Stimulated activated CD4-positive, alpha-beta T cell treated with anti-CD3 and anti-CD28 coated beads, Interleukin-15, amount 100 ng/mL, for 48 hours (primary cell): ENCODE results near the gene GHR.

Source experiments
- DNase-seq, 2 donors: peaks; one replicate each; pipeline ENCODE4 v3.0.0-alpha.2; 2020; ENCODE audit warnings: low read depth in 2 of 2

Gene GHR

DNA sequence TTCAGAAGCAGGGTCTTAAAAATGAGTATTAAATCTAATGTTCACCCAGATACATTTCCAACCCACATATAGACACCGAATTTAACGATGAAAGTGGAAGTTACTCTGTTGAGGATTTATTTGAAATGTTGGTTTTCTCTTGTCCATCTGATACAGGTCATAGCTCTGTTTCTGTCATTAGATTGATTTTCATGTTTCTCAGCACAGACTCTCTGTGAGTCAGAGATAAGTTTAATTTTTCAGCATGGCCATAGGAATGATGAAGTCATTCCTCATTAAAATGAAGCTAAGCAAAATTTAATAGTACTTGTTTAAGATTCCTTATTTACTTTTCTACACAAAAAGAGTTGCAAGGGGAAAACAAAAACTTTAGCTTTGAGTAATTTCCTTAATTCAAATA is 38.8 kb downstream of the GHR start:
- DNase-seq: no peak

DNA sequence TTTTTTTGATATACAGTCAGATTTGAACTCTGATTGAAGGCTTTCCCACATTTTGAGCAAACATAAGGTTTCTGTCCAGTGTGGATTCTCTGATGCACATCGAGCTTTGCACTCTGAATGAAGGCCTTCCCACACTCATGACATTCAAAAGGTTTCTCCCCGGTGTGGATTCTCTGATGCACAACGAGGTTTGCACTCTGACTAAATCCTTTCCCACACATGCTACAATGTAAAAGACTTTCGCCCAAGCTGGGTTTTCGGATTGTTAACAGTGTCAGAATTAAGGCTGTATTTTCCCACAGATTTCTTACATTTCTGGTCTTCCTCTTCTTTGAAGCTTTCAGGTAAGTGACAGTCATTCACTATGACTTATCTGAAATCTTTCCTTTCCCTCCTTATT is 44.3 kb downstream of the GHR start:
- DNase-seq: no peak

DNA sequence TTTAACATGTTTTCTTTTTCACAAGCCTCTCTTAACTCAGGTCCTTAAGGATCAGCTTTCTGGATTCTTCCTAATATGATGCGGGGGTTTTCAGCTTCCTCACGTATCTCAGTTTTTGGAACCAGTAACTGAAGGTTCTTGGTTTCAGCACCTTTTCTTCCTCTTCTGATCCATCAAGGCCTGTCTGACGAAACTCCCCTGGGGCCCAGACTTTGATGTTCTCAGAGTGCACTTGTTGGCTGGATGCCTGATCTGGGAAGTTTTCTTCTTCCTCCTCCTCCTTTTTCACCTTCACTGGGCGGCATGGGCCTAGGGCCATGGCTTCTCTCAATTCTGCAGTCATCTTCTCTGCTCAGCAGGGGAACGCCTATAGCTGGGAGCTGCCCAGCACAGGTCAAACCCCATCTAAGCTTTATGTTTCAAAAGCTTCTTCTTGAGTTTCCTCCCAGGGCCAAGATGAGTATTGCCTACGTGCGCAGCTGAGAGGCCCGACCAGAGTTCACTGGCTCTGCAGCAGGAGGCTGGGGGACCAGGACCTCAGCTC is 44.8 kb downstream of the GHR start:
- no peak for DNase-seq

DNA sequence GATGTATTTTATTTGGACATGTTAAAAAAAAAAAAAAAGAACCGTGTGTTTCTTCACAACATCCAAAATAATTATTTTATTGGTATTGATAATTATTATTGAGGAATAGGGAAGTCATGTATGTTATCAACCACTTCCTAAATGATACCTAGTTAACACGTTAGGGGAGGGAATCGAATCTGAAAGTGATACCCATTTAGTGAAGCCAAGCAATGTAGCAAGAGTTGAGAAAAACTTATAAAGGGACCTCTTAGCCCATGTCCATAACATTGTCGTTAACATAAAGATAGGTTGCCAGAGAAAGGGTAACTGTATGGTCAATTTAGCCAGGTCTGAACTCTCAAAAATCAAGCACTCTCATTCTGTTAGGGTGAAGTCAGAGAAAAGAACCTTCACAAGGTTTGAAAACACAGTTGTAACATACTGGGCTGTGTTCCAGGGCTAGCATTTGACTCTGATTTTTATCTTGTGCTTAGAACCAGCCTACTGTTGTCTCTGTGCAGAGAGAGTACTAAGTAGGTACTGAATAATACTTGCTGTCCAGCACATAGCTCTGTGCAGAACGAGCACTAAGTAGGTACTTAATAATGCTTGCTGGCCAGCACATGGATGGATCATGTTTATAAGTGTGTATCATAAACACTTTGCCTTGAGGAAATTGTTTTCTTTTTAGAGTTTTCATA is 60.4 kb downstream of the GHR start:
- no peak for DNase-seq

DNA sequence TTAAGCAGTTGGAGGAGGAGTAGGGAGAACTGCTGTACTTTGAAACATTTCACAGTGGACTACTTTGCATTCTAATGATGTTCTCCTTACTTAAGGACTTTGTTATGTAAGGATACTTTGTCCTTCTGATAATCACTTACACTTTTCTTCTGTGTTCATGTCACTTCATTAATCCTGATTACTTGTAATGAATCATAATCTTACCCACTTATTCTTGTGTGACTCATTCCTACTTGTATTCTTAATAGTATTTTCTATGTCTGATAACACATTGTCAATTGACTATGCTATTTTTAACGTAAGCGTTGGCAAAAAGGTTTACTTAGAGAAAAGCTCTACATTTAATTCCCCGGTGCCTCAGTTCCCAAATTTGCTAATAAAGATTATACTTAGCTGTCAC is 63.8 kb downstream of the GHR start:
- DNase-seq: no peak

DNA sequence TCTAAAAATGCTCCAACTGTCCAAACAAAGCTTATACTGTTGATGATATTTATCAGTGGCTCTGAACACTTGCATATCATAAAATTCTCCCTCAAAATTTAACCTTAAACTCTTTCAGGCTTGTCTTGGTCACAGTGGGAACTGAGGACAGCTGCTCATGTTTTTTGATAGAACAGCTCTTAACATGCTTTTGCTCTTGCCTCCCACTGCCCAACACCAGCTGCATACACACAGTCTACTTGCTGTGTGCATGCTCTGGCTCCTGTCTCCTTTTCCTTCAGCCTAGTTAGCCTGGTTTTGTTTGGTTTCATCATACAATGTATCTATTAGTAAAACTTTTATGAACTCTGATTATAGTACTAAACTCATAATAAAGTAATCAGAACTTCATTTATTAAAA is 64.6 kb downstream of the GHR start:
- DNase-seq: no peak

DNA sequence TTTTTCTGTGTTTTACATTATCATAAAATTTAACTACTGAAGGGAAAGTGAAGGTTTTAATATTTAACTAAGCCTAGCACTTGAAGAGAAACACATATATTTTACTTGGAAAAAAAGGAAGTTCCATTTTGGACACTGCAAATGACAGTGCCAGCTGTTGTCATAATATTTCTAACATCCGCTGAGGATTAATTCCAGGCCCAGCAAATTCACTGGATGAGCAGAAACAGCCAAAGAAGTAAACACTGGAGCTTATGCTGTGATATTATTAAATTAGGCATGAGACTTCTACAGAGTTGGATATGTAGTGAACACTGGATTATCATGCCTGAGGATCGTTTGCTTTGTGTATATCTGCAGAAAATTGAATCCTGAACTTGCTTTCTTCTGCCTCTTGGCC is 67.6 kb downstream of the GHR start:
- DNase-seq: no peak

DNA sequence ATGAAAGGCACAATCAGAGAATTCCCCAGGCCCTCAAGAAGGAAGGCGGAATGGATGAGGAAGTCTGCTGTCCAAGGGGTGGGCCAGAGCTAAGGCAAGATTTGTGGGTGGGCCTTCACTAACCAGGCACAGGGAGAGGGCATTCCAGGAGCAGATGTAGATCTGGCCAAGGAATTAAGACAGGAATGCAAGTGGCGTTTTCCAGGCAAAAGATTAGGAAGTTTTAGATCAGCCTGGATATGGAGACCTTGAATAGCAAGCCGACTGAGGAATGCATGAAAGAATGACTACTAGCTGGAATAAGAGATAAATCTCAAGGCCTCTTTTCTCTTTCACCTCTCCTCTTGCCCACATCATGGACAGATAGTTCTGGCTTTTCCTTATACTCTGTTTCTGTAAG is 68.5 kb downstream of the GHR start:
- DNase-seq: no peak

DNA sequence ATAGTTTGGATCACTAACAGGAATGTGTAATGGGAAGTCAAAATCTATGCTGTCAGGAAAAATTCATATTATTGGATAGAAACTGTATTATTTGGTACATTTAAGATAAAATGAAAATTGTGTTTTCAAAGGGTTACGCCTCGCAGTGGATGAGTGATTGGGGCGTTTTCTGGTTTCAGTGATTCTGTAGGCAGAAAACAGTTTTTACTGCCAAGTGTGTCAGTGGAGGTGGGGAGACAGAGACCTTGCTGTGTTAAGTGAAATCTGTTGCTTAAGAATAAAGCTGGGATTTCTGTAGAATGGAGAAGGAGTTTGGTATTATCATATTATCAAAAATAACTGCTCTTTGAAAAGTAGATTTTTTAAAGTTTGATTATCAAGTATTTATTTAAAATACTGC is 69.7 kb downstream of the GHR start:
- DNase-seq: no peak

DNA sequence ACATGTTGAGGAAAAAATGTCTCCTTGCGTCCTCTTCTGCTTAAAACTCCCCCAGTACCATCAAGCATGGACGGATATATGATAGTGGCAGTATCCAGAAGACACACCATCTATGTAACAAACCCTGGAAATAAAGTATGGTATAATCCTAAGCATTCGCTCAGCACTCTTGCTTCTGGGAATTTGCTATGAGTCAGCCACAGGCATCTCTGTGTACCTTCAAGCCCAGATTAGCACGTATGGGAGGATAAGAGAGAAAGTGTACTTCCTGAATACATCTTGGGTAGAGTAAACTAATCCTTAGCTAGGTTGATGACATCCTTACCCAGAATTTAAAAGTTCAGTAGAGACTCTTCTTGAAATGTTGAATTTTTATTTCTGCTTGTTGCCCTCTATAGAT is 71.2 kb downstream of the GHR start:
- no peak for DNase-seq

DNA sequence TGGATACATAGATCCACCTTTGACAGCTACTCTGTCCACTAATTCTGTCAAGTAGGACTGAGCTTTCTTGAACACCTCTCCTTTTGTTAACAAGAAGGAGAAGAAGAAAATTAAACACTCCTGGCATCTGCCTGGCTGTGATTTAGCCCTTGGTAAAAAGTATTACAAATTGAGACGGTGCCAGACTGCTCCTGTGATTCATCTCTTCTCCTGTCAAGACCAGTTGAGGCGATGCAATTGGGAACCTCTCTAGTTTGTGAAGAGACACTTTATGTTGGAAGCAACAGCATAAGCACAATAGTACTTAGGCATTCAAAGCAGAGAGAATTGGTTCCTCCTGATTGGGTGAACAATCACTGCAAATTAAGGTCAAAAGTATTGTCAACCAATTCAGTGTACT is 72.7 kb downstream of the GHR start:
- DNase-seq: no peak

DNA sequence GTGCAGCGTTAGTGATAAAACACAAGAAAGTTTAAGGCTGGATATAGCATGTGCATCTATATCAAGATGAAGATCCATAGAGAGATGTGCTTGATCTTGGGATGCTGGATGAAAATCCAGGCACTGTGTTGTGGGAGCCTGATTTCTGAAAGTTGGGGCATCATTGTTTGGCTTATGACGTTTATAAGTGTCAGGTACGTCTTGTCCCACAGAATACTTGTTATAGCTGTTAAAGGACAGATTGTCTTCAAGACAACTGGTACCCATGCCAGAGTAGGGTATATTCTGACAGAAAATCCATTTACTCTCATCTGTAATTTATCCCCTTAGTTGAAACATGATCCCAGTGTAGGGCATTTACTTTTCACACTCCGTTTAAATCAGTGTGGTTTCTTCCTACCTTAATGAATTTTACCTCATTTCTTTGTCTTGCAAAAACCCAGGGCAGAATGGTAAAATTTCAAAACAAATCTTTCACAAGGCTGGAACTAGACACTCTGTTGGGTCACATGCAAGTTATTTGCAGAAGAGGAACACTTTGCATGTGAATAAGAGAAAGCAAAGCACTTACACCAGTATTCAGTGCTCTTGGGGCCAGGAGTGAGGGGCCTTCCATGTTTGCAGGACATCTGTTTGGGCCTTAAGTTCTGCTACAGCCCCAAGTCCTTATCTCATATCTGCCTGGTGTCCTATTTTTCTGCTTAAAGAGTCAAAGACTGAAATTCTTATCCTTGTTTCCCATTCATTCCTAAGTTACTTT is 73.3 kb downstream of the GHR start:
- DNase-seq: no peak

DNA sequence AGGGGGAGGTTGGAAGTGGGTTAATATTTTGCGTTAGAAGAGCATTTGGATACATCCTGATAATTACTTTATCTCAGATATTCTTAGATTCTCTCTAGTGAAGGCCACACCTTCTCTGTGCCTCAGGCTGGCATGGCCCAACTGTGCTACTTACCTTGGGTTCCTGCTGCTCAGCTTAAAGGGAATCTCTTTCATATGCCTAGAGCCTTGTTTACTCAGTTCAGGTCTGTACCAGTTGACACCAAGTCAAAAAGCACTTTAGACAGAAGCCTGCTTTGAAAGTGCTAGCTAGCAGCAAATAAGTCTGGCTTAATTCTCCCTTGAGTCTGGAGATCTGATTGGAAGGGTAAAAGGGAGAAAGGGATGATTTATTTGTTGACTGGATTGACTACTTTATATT is 74.8 kb downstream of the GHR start:
- DNase-seq: no peak

DNA sequence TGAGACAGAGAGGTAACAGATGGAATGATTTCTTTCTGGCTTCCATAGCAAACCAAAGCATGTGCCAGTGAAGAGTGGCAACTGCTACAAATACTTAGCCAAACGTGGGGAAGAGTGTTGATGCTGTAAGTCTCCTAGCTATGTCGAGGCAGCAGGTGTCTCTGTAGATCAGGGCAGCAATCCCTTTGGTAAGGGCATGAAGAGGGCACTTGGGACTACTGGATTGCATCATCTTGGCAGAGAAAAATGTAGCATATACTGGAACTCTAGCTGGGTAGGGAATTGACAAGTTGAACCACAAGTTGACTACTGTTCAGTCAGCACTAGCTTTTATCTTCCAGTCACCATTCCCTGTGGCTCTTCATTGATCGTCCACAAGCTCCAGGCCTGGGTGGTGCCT is 75.8 kb downstream of the GHR start:
- DNase-seq: no peak

DNA sequence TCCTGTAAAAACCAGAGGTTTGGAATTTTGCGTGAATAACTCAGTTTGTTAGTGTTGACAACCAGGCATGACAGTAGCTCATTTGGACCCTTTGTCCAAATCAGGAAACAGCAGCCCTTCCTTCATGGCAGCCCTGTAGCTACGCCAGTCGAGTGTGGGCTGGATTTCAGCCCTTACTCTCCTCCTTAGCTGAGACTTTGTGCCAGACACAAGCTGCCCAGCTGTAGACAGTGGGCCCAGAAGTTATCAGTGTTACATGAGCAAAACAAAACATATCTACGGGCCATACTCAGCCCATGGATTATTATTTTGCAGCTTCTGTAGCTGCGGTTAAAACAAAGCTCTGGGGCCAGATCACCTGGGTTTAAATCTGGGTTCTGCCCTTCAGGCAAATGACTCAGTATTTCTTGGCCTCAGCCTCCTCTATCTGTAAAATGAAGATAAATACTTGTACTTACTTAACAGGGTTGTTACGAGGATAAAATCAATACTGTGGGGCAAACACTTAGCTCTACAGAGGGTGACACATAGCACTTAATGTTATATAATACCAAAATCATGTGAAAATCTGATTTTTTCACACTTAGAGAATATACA is 76.9 kb downstream of the GHR start:
- DNase-seq: no peak

DNA sequence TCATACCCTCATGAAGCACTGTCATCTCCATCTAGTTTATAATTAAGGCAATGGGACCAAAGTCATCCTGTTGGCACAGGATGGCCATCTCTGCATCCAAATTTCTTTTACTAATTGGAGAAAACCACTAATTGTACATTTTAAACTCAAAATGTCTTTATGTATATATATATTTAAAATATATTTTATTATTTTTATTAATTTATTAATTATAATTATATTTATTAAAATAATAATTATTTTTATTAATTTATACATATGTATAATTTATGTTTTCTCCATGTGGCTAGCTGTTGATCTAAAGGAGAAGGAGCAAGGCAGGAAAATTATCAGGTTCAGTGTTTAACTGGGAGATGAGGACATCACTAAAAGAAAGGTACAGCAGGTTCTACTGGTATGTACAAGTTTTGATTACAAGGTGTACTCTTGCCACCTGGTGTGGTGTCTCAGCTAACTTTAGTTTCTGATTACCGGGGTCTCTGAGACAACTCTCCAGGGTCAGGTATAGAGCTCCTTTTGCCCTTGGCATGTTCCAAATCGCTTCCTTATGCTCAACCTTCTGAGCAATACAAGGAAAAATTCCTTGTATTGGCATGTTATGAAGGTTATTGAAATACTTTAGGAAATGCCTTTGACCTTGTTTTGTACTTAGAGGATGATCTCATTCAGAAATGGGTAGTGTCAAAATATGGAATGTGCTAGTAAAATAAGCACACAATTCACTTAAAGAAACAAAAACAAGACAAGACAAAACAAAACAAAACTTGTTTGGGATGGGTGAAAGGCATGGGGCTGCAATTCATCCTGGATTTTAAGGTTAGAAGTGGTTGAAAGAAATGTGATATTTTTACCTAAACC is 79.6 kb downstream of the GHR start:
- DNase-seq: no peak

DNA sequence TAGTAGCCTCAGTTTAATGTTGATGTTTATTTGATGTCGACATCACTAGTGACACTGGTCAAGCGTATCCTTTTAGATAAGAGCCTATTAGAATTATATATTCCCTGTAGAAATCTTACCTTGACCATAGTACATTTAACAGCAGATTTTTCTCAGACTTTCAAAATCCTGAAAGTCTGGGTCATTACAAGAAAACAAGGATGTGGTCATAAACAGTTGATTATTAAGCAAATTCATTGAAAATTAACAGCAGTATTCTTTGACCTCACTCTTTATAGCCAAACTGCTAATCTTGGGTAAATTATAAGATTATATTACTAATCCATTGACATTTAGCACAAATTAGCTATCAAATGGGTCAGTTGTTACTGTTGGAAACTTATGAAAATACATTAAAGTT is 83.4 kb downstream of the GHR start:
- DNase-seq: no peak

DNA sequence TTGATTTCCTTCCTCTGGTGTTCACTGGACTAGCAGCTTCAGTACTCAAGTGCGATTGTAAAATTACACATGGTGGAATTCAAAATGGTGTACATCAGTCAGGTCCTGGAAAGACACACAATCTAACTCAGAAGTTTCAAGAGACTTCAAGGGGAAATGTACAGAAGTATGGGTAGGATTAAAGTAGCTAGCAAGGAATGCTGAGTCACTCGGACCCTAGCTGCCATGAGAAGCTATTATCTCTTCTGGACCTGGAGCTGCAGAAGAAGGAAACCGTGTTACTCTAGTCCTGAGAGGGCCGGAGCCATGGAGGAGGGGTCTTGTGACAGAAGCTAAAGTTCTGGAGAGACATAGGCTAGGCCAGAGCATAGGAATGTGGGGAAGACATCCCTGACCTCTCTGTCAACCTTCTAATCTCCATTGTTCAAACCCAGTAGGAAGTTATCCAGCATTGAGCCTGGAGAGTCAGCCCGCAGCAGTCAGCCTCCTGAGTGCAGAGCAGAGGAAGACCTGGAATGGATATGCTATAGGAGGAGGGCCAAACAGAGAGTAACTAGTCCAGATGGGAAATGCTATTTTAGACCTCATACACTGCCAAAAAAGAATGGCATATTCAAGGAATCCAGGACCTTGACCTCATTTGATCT is 84.3 kb downstream of the GHR start:
- no peak for DNase-seq

DNA sequence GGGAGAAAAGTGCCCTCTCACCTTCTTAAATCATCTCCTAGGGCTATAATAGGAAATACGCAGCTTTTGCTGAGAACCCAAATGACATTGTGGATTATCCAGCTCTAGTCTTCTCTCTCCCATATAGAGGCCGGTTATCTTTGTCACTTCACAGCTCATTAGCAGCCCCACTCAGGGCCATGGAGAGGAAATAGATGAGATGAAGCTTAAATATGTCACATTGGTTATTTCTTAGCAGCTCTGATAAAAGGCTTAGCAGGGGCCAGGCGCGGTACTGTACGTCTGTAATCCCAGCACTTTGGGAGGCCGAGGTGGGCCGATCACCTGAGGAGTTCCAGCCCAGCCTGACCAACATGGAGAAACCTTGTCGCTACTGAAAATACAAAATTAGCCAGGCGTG is 90.0 kb downstream of the GHR start:
- DNase-seq: no peak

DNA sequence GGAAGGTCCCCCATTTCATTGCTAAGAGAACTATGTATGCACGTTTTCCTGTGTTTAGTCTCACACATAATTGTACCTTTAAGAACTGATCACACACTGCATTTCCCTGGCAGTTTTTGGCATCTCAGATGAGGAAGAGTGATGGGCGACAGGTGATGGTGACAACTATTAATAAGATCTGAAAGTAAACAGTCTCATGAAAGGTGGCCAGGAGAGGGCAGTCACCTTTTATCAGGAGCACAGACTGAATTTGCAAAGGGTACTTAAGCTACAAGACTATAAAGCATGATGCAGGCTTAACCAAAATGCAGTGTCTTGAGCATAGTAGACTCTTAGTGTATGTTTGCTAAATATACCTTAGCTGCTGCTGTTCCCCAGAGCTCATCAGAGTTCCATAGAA is 91.5 kb downstream of the GHR start:
- no peak for DNase-seq

DNA sequence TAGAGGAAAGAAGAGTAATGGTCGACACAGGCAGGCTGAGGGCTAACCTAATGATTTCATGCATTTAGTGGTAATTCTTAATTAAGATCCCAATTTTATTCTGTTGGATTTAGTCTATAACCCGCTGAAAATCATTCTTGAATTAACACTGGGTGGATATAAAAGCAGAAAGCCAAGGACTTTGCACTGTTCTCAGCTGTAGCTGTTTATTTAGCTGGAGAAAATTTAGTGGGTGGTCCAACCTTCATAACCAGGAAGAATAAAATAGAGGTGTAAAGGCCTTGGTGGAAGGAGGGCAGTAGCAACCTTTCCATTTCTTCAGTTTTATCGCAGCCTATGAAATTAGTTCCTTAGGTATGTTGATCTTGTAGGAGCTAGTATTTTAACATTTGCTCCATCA is 92.3 kb downstream of the GHR start:
- no peak for DNase-seq
